Measurements from ENCODE around the gene PLCL1. TPM values are rescaled to one million over a fixed set of nuclear protein-coding genes. Genes with fewer than 3 reads are reported as not detected.

The PLCL1 gene
- total RNA-seq, 1 donor from 2014 or later, result 1.2 TPM

GRCh38 chr2:197982565-197982964 lies 178.2 kb downstream of the PLCL1 start:
- no peaks in the 10 kb centered on the region for H3K4me1 Mint-ChIP-seq (ENCODE audit: unreplicated experiment)
- no peaks in the 10 kb centered on the region for H3K36me3 Mint-ChIP-seq (ENCODE audit: unreplicated experiment)
- no peak for DNase-seq (ENCODE audit: extremely low spot score, unreplicated experiment)
- no peak overlapping the region for H3K27ac Mint-ChIP-seq (ENCODE audit: unreplicated experiment)
- H3K9me3 Mint-ChIP-seq (ENCODE audit: unreplicated experiment), result no peaks in the 10 kb centered on the region
- H3K4me3 Mint-ChIP-seq (ENCODE audit: unreplicated experiment), result no peak overlapping the region
- H3K27me3 Mint-ChIP-seq (ENCODE audit: unreplicated experiment), result peaks cover 8% of the 10 kb centered on the region
- no peak for TF ChIP-seq CTCF (IDR thresholded peaks at IDR 0.05)

GRCh38 chr2:197985029-197985638 lies 180.7 kb downstream of the PLCL1 start:
- no peak for DNase-seq (ENCODE audit: extremely low spot score, unreplicated experiment)
- Mint-ChIP-seq H3K27ac (ENCODE audit: unreplicated experiment) (no peak overlapping the region), H3K36me3 (ENCODE audit: unreplicated experiment) (no peaks in the 10 kb centered on the region), H3K4me1 (ENCODE audit: unreplicated experiment) (no peaks in the 10 kb centered on the region), H3K27me3 (ENCODE audit: unreplicated experiment) (peaks cover 8% of the 10 kb centered on the region), H3K9me3 (ENCODE audit: unreplicated experiment) (no peaks in the 10 kb centered on the region), H3K4me3 (ENCODE audit: unreplicated experiment) (no peak overlapping the region)
- no peak for TF ChIP-seq CTCF (IDR thresholded peaks at IDR 0.05)

- Mint-ChIP-seq H3K9me3 (ENCODE audit: unreplicated experiment) (no peaks in the 10 kb centered on the region), H3K27me3 (ENCODE audit: unreplicated experiment) (peaks cover 5% of the 10 kb centered on the region)
These were observed 182.6 kb downstream of the PLCL1 start for GRCh38 chr2:197986977-197987376.

GRCh38 chr2:197990356-197990755 lies 186.0 kb downstream of the PLCL1 start:
- Mint-ChIP-seq H3K27me3 (ENCODE audit: unreplicated experiment) (no peaks in the 10 kb centered on the region), H3K9me3 (ENCODE audit: unreplicated experiment) (no peaks in the 10 kb centered on the region), H3K4me1 (ENCODE audit: unreplicated experiment) (no peaks in the 10 kb centered on the region), H3K4me3 (ENCODE audit: unreplicated experiment) (no peak overlapping the region), H3K36me3 (ENCODE audit: unreplicated experiment) (no peaks in the 10 kb centered on the region), H3K27ac (ENCODE audit: unreplicated experiment) (no peak overlapping the region)
- TF ChIP-seq CTCF (IDR thresholded peaks at IDR 0.05), result no peak
- DNase-seq (ENCODE audit: extremely low spot score, unreplicated experiment), result no peak

More at GRCh38 chr2:197986977-197987376, 182.6 kb downstream of the PLCL1 start:
- no peak for DNase-seq (ENCODE audit: extremely low spot score, unreplicated experiment)
- H3K27ac Mint-ChIP-seq (ENCODE audit: unreplicated experiment), result no peak overlapping the region
- no peaks in the 10 kb centered on the region for H3K4me1 Mint-ChIP-seq (ENCODE audit: unreplicated experiment)
- no peak overlapping the region for H3K4me3 Mint-ChIP-seq (ENCODE audit: unreplicated experiment)
- TF ChIP-seq CTCF (IDR thresholded peaks at IDR 0.05), result no peak
- no peaks in the 10 kb centered on the region for H3K36me3 Mint-ChIP-seq (ENCODE audit: unreplicated experiment)

GRCh38 chr2:197992482-197993133 lies 188.2 kb downstream of the PLCL1 start:
- no peak for DNase-seq (ENCODE audit: extremely low spot score, unreplicated experiment)
- no peak for TF ChIP-seq CTCF (IDR thresholded peaks at IDR 0.05)
- Mint-ChIP-seq H3K9me3 (ENCODE audit: unreplicated experiment) (no peaks in the 10 kb centered on the region), H3K27me3 (ENCODE audit: unreplicated experiment) (peaks cover 5% of the 10 kb centered on the region), H3K36me3 (ENCODE audit: unreplicated experiment) (no peaks in the 10 kb centered on the region), H3K4me3 (ENCODE audit: unreplicated experiment) (no peak overlapping the region), H3K27ac (ENCODE audit: unreplicated experiment) (no peak overlapping the region), H3K4me1 (ENCODE audit: unreplicated experiment) (no peaks in the 10 kb centered on the region)
